ENCODE results near the gene CTNNA3.

- no peak for TF ChIP-seq CTCF (IDR thresholded peaks at IDR 0.05 in 8 of 11, conservative IDR thresholded peaks at IDR 0.05 in 3 of 11)
- no peak for TF ChIP-seq POLR2A (IDR thresholded peaks at IDR 0.05)
- no peak for TF ChIP-seq POLR2AphosphoS5 (IDR thresholded peaks at IDR 0.05)
Observed at GRCh38 chr10:66483966-66484365, 1212.0 kb downstream of the CTNNA3 start.

Data from spleen (tissue), 7 donors.